GM13977 (cell line): ENCODE data around the gene MED17.
"Not testable (repeated sequence)": the region's sequence is repeated elsewhere in the genome, so short reads cannot be mapped to it uniquely, and the experiment has no call there.

Source experiments
- DNase-seq: peaks from one replicate; pipeline ENCODE4 v3.0.0; 2012; ENCODE audit warnings: low spot score
- CTCF ChIP-seq: IDR thresholded peaks from 2 replicates; pipeline ENCODE4 v1.5.1; 2012; ENCODE audit warnings: mild to moderate bottlenecking, control low read depth; ENCODE audit not compliant: insufficient read depth; ENCODE audit errors: extremely low read depth, missing control alignments
- in situ Hi-C: fragments of 300-500 bp; cut with MboI; formaldehyde crosslinking; loops from one replicate; pipeline ENCODE4 v1.12.0; 2022; ENCODE audit warnings: low sequenced_read_pairs, low pct_unique_long_range_greater_than_20kb, mixed read lengths, inconsistent platforms; ENCODE audit not compliant: unreplicated experiment

The MED17 gene

GRCh38 chr11:93772123-93772522, 12.0 kb upstream of the MED17 start:
- in situ Hi-C loops, result no loop called here
- no peak for DNase-seq

GRCh38 chr11:93773045-93773477, 11.0 kb upstream of the MED17 start:
- TF ChIP-seq CTCF, result no peak
- DNase-seq, result no peak
- in situ Hi-C loops, result no loop called here

More at GRCh38 chr11:93772123-93772522, 12.0 kb upstream of the MED17 start:
- no peak for TF ChIP-seq CTCF

DNA sequence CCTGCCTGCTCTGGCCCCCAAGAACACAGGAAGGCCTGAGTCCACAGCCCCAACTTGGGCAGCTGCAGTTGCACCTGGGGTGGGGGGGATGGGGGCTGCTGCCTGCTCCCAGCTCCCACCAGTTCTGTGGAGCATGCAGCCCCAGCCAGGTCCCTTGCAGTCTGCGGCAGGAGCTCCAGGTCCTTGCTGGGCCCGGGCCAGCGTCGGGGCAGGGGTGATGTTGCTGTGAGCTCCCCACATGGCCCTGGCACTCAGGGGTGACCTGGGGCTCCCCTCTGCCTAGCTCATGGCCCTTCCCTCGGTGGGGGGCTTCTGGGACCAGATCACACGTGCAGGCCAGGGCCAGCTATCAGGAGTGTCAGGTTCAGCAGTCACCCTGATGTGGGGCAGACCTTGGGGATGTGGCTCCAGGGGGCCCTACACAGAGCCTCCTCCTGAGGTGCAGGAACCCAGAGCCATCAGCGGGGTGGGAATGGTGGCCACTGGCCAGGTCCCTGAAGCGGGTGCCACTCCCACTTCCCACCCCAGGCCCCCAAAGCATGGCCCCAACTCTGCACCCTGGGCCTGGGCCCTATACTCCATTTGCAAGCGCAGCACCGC, 10.4 kb upstream of the MED17 start:
- in situ Hi-C loops, result no loop called here
- DNase-seq, result no peak
- no peak for TF ChIP-seq CTCF

DNA sequence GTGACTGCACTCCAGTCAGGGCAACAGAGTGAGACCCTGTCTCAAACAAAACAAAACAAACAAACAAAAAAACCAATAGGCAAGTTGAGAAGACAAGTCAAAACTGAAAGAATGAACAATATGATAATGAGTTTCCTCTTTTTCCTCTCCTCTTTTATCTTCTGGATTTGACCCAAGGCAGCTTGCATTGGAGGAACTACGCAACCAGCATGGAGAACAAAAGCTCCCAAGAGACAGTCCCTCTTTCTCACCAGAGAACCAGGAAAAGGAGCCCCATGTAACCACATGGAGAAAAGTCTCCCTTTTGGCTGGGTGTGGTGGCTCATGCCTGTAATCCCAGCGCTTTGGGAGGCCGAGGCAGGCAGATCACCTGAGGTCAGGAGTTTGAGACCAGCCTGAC, 9.5 kb upstream of the MED17 start:
- in situ Hi-C loops, DNase-seq: not testable (repeated sequence)

- peak; percentile 15 for TF ChIP-seq CTCF
- DNase-seq, result no peak
- in situ Hi-C loops, result no loop called here
These were observed 8.8 kb upstream of the MED17 start for GRCh38 chr11:93775289-93775688.

- no peak for DNase-seq
- in situ Hi-C loops, result no loop called here
- TF ChIP-seq CTCF, result no peak
These were observed 720 bp upstream of the MED17 start for GRCh38 chr11:93783362-93783761.

DNA sequence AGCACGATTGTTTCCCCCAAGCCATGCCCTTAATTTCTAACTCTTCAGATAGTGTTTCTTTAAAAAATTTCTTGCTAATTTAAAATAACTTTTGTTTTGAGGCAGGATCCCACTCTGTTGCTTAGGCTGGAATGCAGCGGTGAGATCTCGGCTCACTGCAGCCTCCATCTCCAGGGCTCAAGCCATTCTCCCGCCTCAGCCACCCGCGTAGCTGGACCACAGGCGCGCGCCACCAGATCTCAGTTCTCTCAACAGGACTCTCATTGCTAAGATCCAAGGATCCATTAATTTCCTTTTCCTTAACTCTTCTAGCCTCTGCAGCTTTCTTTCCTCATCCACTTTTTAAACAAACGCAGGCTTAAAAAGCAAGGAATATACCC, 327 bp upstream of the MED17 start:
- DNase-seq, result no peak
- in situ Hi-C loops, result no loop called here
- no peak for TF ChIP-seq CTCF
